ENCODE measurements around the gene MYO18A. TPM values are rescaled to one million over a fixed set of nuclear protein-coding genes. Genes with fewer than 3 reads are reported as not detected.

MYO18A gene
- total RNA-seq, 3 donors from 2014 or later = 31.5 to 71.1 (median 42.3) TPM

- no peak overlapping the region for H3K27ac ChIP-seq
- no peak overlapping the region for H3K4me3 ChIP-seq
- intact Hi-C loops (cut with DNase I; ENCODE audit: low total_unique reads) = no loop called here
- no peaks in the 10 kb centered on the region for H3K27me3 ChIP-seq
- no peaks in the 10 kb centered on the region for H3K9me3 ChIP-seq
- TF ChIP-seq POLR2AphosphoS5 (IDR thresholded peaks at IDR 0.05) (no peak), POLR2A (IDR thresholded peaks at IDR 0.05) (no peak)
- TF ChIP-seq, protein P1, sequence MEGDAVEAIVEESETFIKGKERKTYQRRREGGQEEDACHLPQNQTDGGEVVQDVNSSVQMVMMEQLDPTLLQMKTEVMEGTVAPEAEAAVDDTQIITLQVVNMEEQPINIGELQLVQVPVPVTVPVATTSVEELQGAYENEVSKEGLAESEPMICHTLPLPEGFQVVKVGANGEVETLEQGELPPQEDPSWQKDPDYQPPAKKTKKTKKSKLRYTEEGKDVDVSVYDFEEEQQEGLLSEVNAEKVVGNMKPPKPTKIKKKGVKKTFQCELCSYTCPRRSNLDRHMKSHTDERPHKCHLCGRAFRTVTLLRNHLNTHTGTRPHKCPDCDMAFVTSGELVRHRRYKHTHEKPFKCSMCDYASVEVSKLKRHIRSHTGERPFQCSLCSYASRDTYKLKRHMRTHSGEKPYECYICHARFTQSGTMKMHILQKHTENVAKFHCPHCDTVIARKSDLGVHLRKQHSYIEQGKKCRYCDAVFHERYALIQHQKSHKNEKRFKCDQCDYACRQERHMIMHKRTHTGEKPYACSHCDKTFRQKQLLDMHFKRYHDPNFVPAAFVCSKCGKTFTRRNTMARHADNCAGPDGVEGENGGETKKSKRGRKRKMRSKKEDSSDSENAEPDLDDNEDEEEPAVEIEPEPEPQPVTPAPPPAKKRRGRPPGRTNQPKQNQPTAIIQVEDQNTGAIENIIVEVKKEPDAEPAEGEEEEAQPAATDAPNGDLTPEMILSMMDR (IDR thresholded peaks at IDR 0.05) = no peak
- H3K4me1 ChIP-seq = no peaks in the 10 kb centered on the region
- no peak for DNase-seq (ENCODE audit: low spot score in 2 of 2)
- H3K36me3 ChIP-seq = peaks cover 7% of the 10 kb centered on the region
Observed at GRCh38 chr17:29077320-29077719, 102.9 kb downstream of the MYO18A start.

DNA sequence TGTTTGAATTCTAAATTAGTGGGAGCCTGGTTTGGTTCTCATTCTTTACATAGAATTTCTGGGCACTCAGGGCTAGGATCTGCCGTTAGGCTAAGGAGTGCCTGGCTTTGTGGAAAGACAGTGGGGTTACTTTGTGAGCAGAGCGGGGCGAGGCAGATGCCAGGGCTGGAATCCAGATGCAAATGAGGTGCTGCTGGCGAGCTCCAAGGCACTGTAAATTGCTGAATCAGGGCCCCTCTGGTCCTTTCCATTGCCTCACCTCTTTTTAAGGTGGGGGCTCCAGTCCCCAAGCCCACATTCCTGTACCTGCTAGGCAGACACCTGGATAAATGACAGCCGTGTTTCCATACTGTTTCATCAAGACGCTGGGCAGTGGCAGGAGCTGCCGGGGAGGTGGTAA, 103.5 kb downstream of the MYO18A start:
- no peak for DNase-seq (ENCODE audit: low spot score in 2 of 2)
- Histone ChIP-seq H3K4me1 (no peaks in the 10 kb centered on the region), H3K4me3 (no peak overlapping the region), H3K9me3 (no peaks in the 10 kb centered on the region), H3K36me3 (peaks cover 7% of the 10 kb centered on the region), H3K27ac (no peak overlapping the region), H3K27me3 (no peaks in the 10 kb centered on the region)
- TF ChIP-seq POLR2A (IDR thresholded peaks at IDR 0.05) (no peak), POLR2AphosphoS5 (IDR thresholded peaks at IDR 0.05) (no peak)
- TF ChIP-seq, protein P1 (IDR thresholded peaks at IDR 0.05) = no peak
- intact Hi-C loops (cut with DNase I; ENCODE audit: low total_unique reads) = no loop called here

- Histone ChIP-seq H3K36me3 (peaks cover 7% of the 10 kb centered on the region), H3K27ac (no peak overlapping the region), H3K27me3 (no peaks in the 10 kb centered on the region), H3K9me3 (no peaks in the 10 kb centered on the region), H3K4me1 (no peaks in the 10 kb centered on the region), H3K4me3 (no peak overlapping the region)
- intact Hi-C loops (cut with DNase I; ENCODE audit: low total_unique reads) = no loop called here
- no peak for TF ChIP-seq POLR2AphosphoS5 (IDR thresholded peaks at IDR 0.05)
- TF ChIP-seq, protein P1 (IDR thresholded peaks at IDR 0.05) = no peak
- TF ChIP-seq POLR2A (IDR thresholded peaks at IDR 0.05) = no peak
- DNase-seq (ENCODE audit: low spot score in 2 of 2) = no peak
Observed at GRCh38 chr17:29076087-29076486, 104.1 kb downstream of the MYO18A start.

DNA sequence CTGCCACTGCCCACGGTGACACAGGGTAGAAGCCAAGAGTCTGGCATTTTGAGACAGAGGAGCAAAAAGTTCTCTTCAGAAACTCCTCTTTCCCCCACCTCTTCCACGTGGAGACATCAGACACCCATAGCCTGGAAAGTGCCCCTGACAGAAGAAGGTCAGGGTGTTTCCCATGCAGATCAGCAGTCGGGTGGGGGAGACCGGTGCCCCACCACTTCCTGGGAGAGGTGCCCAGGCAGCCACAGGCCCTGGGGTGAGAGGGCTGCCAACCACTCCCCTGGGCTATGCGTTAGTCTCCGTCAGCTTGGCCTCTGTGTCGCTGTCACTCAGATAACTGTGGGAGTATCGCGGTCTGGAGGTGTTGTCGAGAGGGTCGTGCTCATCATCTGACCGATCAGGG, 105.7 kb downstream of the MYO18A start:
- H3K27me3 ChIP-seq = no peaks in the 10 kb centered on the region
- H3K4me3 ChIP-seq = no peak overlapping the region
- no peaks in the 10 kb centered on the region for H3K36me3 ChIP-seq
- H3K27ac ChIP-seq = no peak overlapping the region
- H3K9me3 ChIP-seq = no peaks in the 10 kb centered on the region
- intact Hi-C loops (cut with DNase I; ENCODE audit: low total_unique reads) = no loop called here
- TF ChIP-seq, protein P1 (IDR thresholded peaks at IDR 0.05) = no peak
- TF ChIP-seq POLR2AphosphoS5 (IDR thresholded peaks at IDR 0.05) (no peak), POLR2A (IDR thresholded peaks at IDR 0.05) (no peak)
- no peak for DNase-seq (ENCODE audit: low spot score in 2 of 2)
- no peaks in the 10 kb centered on the region for H3K4me1 ChIP-seq

GRCh38 chr17:29073520-29073919, 106.7 kb downstream of the MYO18A start:
- no peak for DNase-seq (ENCODE audit: low spot score in 2 of 2)
- intact Hi-C loops (cut with DNase I; ENCODE audit: low total_unique reads) = no loop called here

More at GRCh38 chr17:29073520-29073919, 106.7 kb downstream of the MYO18A start:
- no peaks in the 10 kb centered on the region for H3K4me1 ChIP-seq
- H3K36me3 ChIP-seq = no peaks in the 10 kb centered on the region
- TF ChIP-seq POLR2A (IDR thresholded peaks at IDR 0.05) = no peak
- TF ChIP-seq, protein P1 (IDR thresholded peaks at IDR 0.05) = no peak
- no peak for TF ChIP-seq POLR2AphosphoS5 (IDR thresholded peaks at IDR 0.05)
- H3K27me3 ChIP-seq = no peaks in the 10 kb centered on the region
- no peak overlapping the region for H3K27ac ChIP-seq
- H3K4me3 ChIP-seq = no peak overlapping the region
- H3K9me3 ChIP-seq = no peaks in the 10 kb centered on the region

Data from breast epithelium (tissue), 4 donors.